ENCODE data around the gene FAM184A.

The FAM184A gene

GRCh38 chr6:119060255-119060907, 18.1 kb downstream of the FAM184A start:
- no peak overlapping the region for H2AFZ ChIP-seq (ENCODE audit: low read depth, low read length)
- no peaks in the 10 kb centered on the region for H3K27me3 ChIP-seq (ENCODE audit: insufficient read depth, low read length, poor library complexity)
- no peak overlapping the region for H3K27ac ChIP-seq (ENCODE audit: low read length)
- TF ChIP-seq EZH2 (IDR thresholded peaks at IDR 0.05; ENCODE audit: borderline replicate concordance, low read depth, low read length, severe bottlenecking) (no peak), CTCF (IDR thresholded peaks at IDR 0.05; ENCODE audit: borderline replicate concordance, extremely low read depth, low read length, poor library complexity, severe bottlenecking) (no peak)
- no peaks in the 10 kb centered on the region for H4K20me1 ChIP-seq (ENCODE audit: insufficient read depth, low read length)
- H3K9ac ChIP-seq (ENCODE audit: low read depth, low read length) = no peak overlapping the region
- ATAC-seq (ENCODE audit: insufficient read depth, low read depth) (no peak), DNase-seq (no peak)
- no peak overlapping the region for H3K4me2 ChIP-seq (ENCODE audit: insufficient read depth, low read length)
- H3K4me1 ChIP-seq (ENCODE audit: insufficient read depth, low read length) = no peaks in the 10 kb centered on the region
- no peaks in the 10 kb centered on the region for H3K9me3 ChIP-seq (ENCODE audit: insufficient read depth, low read length, severe bottlenecking)
- no peaks in the 10 kb centered on the region for H3K36me3 ChIP-seq (ENCODE audit: insufficient read depth, low read length)
- no peaks in the 10 kb centered on the region for H3K79me2 ChIP-seq (ENCODE audit: insufficient read depth, low read length)
- H3K4me3 ChIP-seq (ENCODE audit: low read depth in 1 of 2, low read length in 2 of 2) = no peak overlapping the region

DNA sequence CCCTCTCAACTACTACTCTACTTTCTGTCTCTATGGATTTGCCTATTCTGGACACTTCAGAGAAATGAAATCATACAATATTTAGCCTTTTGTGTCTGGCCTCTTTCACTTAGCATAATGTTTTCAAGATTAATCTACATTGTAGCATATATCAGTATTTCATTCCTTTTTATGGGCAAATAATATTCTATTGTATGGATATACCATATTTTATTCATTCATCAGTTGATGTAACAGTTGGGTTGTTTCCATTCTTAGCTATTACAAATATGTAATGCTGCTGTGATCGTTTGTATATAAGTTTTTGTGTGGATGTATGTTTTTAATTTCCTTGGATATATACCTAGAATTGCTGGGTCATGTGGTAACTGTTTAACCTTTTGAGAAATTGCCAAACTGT, 23.4 kb downstream of the FAM184A start:
- no peak overlapping the region for H3K27ac ChIP-seq (ENCODE audit: low read length)
- H3K9me3 ChIP-seq (ENCODE audit: insufficient read depth, low read length, severe bottlenecking) = no peaks in the 10 kb centered on the region
- H3K27me3 ChIP-seq (ENCODE audit: insufficient read depth, low read length, poor library complexity) = peaks cover 3% of the 10 kb centered on the region
- no peak for ATAC-seq (ENCODE audit: insufficient read depth, low read depth)
- no peaks in the 10 kb centered on the region for H3K36me3 ChIP-seq (ENCODE audit: insufficient read depth, low read length)
- DNase-seq = no peak
- no peak overlapping the region for H3K9ac ChIP-seq (ENCODE audit: low read depth, low read length)
- no peak overlapping the region for H2AFZ ChIP-seq (ENCODE audit: low read depth, low read length)
- no peaks in the 10 kb centered on the region for H4K20me1 ChIP-seq (ENCODE audit: insufficient read depth, low read length)
- TF ChIP-seq CTCF (IDR thresholded peaks at IDR 0.05; ENCODE audit: borderline replicate concordance, extremely low read depth, low read length, poor library complexity, severe bottlenecking) (no peak), EZH2 (IDR thresholded peaks at IDR 0.05; ENCODE audit: borderline replicate concordance, low read depth, low read length, severe bottlenecking) (no peak)
- no peaks in the 10 kb centered on the region for H3K4me1 ChIP-seq (ENCODE audit: insufficient read depth, low read length)
- no peak overlapping the region for H3K4me3 ChIP-seq (ENCODE audit: low read depth in 1 of 2, low read length in 2 of 2)
- H3K4me2 ChIP-seq (ENCODE audit: insufficient read depth, low read length) = no peak overlapping the region
- no peaks in the 10 kb centered on the region for H3K79me2 ChIP-seq (ENCODE audit: insufficient read depth, low read length)

DNA sequence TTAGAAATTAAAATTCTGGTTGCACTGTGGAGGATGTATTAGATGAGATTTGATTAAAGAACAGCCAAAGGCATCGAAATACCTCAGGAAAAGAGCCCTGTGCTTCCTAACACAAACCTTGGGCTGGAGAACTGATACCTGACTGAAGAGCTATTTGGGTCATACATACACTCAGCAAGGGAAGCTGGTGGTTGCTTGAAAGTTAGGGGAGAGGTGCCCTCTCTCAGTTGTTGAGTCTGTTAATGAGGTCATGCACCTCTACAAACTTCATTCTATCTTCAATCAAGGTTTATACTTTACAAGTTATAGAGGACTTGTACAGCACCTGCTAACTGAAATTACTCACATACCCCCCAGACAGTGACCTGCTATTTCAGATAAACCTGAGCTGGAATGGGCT, 25.5 kb downstream of the FAM184A start:
- no peak overlapping the region for H2AFZ ChIP-seq (ENCODE audit: low read depth, low read length)
- peaks cover 3% of the 10 kb centered on the region for H3K27me3 ChIP-seq (ENCODE audit: insufficient read depth, low read length, poor library complexity)
- no peaks in the 10 kb centered on the region for H4K20me1 ChIP-seq (ENCODE audit: insufficient read depth, low read length)
- H3K4me1 ChIP-seq (ENCODE audit: insufficient read depth, low read length) = no peaks in the 10 kb centered on the region
- H3K27ac ChIP-seq (ENCODE audit: low read length) = no peak overlapping the region
- ATAC-seq (ENCODE audit: insufficient read depth, low read depth) (no peak), DNase-seq (no peak)
- no peaks in the 10 kb centered on the region for H3K79me2 ChIP-seq (ENCODE audit: insufficient read depth, low read length)
- H3K36me3 ChIP-seq (ENCODE audit: insufficient read depth, low read length) = no peaks in the 10 kb centered on the region
- no peak overlapping the region for H3K9ac ChIP-seq (ENCODE audit: low read depth, low read length)
- H3K9me3 ChIP-seq (ENCODE audit: insufficient read depth, low read length, severe bottlenecking) = no peaks in the 10 kb centered on the region
- no peak overlapping the region for H3K4me2 ChIP-seq (ENCODE audit: insufficient read depth, low read length)
- TF ChIP-seq CTCF (IDR thresholded peaks at IDR 0.05; ENCODE audit: borderline replicate concordance, extremely low read depth, low read length, poor library complexity, severe bottlenecking) (no peak), EZH2 (IDR thresholded peaks at IDR 0.05; ENCODE audit: borderline replicate concordance, low read depth, low read length, severe bottlenecking) (no peak)
- no peak overlapping the region for H3K4me3 ChIP-seq (ENCODE audit: low read depth in 1 of 2, low read length in 2 of 2)
